ENCODE data around the gene SH2D7.
A peak's percentile ranks its signal among the peaks of the same experiment; 100 is the strongest.
"Not testable (repeated sequence)": the region's sequence is repeated elsewhere in the genome, so short reads cannot be mapped to it uniquely, and the experiment has no call there.

SH2D7 gene

GRCh38 chr15:78133801-78134200, 41.4 kb downstream of the SH2D7 start:
- DNase-seq (ENCODE audit: low read depth in 1 of 2, low spot score in 1 of 2): no peak

GRCh38 chr15:78139578-78139977, 47.2 kb downstream of the SH2D7 start:
- DNase-seq (ENCODE audit: low read depth in 1 of 2, low spot score in 1 of 2): no peak

DNA sequence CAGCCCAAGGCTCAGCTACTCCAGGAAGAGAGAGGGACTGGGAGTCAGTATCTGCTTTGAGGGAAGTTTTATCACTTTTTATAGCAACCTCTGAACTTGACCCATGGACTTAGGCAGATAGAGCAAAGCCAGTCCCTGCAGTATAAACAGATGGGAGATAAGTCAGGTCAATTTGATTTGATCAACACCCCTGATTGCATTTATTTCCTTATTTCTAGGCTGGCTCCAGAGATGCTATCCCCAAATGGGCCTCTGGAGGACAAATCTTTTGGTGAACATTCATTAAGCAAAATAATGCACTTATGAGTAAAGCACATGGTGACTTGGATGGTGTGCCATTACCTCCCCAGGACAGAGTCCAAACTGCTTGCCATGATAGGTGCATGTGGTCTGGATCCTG, 47.9 kb downstream of the SH2D7 start:
- DNase-seq (ENCODE audit: low read depth in 1 of 2, low spot score in 1 of 2): no peak

GRCh38 chr15:78142332-78142731, 50.0 kb downstream of the SH2D7 start:
- no peak for DNase-seq (ENCODE audit: low read depth in 1 of 2, low spot score in 1 of 2)

GRCh38 chr15:78146425-78147154, 54.2 kb downstream of the SH2D7 start:
- no peak for DNase-seq (ENCODE audit: low read depth in 1 of 2, low spot score in 1 of 2)

DNA sequence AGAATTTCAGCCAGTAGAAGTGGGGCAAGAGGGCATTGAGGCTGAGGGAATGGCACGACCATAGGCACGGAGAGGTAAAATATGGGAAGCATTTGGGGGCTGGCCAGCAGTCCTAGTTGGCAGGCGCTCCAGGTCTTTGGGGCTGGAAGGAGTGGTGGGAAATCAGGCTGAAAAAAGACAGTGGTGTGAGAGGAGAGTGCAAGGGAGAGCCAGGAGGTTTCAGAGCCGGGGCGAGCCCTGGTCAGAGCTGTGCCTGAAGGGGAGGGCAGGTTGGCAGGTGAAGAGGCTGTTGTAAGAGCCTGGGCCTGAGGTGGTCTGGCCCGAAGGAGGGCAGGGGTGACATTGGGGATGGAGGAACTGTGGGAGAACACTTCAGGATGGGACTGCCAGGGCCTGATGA, 55.2 kb downstream of the SH2D7 start:
- DNase-seq (ENCODE audit: low read depth in 1 of 2, low spot score in 1 of 2): no peak

DNA sequence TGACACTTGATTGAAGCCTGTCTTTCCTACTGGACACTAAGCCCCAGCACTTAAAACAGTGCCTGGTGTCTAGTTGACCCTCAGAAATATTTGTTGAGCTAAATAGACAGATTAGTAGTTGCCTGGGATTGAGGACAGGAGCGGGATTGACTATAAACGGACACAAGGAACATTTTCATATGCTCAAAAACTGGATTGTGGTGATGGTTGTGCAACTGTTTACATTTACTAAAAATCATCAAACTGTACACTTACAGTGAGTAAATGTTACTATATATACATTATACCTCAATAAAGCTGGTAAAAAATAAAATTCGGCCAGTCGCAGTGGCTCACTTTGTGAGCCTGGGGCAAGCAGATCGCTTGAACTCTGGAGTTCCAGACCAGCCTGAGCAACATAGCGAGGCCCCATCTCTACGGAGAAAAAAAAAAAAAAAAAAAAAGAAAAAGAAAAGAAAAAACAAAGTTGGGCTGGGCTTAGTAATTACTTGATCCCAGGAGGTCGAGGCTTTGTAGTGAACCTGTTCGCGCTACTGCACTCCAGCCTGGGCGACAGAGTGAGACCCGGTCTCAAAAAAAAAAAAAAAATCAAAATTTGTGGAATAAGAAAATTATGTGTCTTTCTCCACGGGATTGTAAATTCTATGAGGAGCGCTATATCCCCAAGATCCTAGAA, 56.2 kb downstream of the SH2D7 start:
- DNase-seq (ENCODE audit: low read depth in 1 of 2, low spot score in 1 of 2): no peak

GRCh38 chr15:78149068-78149804, 56.9 kb downstream of the SH2D7 start, which contains the start of gene IDH3A:
TSS of gene IDH3A (plus strand) at chr15:78149362. CDS start at chr15:78149404, 42 bp downstream.
- DNase-seq (ENCODE audit: low read depth in 1 of 2, low spot score in 1 of 2): peak; percentile 99

DNA sequence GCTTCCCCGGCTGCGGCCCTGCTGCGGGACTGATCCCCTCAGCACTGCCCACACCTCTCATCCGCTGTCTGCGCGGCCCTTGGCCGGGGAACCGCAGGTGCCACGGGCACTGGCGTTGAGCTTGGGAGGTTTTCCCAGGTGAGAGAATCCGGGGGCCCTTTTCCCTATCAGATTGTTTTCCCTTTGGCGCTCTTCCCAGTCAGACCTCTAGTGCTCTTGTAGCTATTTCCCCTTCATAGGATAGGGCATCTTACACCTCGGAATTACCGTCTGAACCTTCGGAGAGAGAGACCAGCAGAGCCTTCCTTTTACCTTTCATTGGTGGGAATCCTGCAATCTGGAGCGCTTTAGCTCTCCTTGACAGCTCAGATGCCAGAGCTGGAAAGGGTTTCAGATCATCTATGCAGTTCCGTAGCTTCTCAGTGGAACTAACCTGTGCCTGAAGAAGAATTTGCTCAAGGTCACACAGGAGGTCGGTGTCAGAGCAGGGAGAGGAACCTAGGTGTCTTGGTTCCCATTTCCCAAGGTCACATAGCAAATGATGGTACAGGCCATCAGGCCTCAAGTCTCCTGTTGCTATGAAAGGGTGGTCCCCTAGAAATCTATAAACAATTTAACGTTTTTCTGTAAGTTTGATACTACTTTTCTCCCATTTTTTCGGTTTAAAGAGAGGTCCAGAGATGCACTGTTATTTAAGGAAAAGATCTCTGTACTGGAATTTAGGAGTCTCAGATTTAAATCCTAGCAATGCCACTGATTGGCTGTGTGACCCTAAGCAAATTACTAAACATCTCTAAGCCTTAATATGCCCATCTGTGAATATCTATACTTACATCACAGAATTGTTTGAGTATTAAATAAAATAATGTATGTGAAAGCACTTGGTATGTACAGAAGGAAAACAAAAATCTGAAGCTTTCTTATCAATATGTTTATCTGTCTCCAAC, 57.7 kb downstream of the SH2D7 start:
- no peak for DNase-seq (ENCODE audit: low read depth in 1 of 2, low spot score in 1 of 2)

DNA sequence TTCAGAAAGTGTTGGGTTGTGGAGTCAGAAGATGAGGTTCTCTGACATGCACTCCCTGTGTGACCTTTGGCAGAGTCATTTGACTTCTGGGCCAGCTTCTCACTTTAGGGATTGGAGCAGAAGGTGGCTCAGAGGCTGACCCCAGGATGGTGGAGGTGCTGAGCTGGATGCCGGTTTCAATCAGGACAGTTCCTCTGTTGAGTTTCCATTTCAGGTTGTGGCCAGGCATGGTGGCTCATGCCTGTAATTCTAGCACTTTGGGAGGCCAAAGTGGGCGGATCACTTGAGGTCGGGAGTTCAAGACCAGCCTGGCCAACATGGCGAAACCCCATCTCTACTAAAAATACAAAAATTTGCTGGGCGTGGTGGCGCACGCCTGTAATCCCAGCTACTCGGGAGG, 58.7 kb downstream of the SH2D7 start:
- DNase-seq (ENCODE audit: low read depth in 1 of 2, low spot score in 1 of 2): not testable (repeated sequence)

Data from activated CD4-positive, alpha-beta T cell treated with anti-CD3 and anti-CD28 coated beads, Interleukin-2, amount 50 U/mL, for 24 hours (primary cell).